SK-N-SH treated with all-trans-retinoic acid at 6 μM for 48 hours (cell line): ENCODE measurements around the gene RPL37.

Experiments used
- ATAC-seq: fragments of 200-7000 bp; cut with Tn5 transposase; 3 replicates; pipeline ENCODE4 v1.9.1; 2020; ENCODE audit warnings: mild to moderate bottlenecking, moderate library complexity
- ARNTL ChIP-seq: fragments of 450-650 bp; formaldehyde crosslinking; IDR thresholded peaks from 2 replicates; pipeline ENCODE4 v1.5.0; 2020; ENCODE audit warnings: low read depth, mild to moderate bottlenecking, moderate library complexity, borderline replicate concordance
- BACH2 ChIP-seq: fragments of 250-450 bp; sonication (Bioruptor Pico); IDR thresholded peaks from 2 replicates; pipeline ENCODE4 v1.9.0; 2021; ENCODE audit warnings: mild to moderate bottlenecking, borderline replicate concordance
- CSDC2 ChIP-seq: fragments of 250-450 bp; sonication (Bioruptor Pico); IDR thresholded peaks from 2 replicates; pipeline ENCODE4 v1.5.0; 2020; ENCODE audit warnings: mild to moderate bottlenecking, moderate library complexity
- ESRRG ChIP-seq: fragments of 250-450 bp; sonication (Bioruptor Pico); IDR thresholded peaks from 2 replicates; pipeline ENCODE4 v1.6.1; 2021; ENCODE audit warnings: mild to moderate bottlenecking
- GLIS3 ChIP-seq: fragments of 250-450 bp; sonication (Bioruptor Pico); IDR thresholded peaks from 2 replicates; pipeline ENCODE4 v1.5.0; 2020; ENCODE audit warnings: mild to moderate bottlenecking, moderate library complexity
- ISL1 ChIP-seq: fragments of 250-450 bp; sonication (Bioruptor Pico); IDR thresholded peaks from 2 replicates; pipeline ENCODE4 v2.1.2; 2022; ENCODE audit warnings: mild to moderate bottlenecking, moderate library complexity
- OSR1 ChIP-seq: fragments of 250-450 bp; sonication (Bioruptor Pico); IDR thresholded peaks from 2 replicates; pipeline ENCODE4 v1.8.0; 2022; ENCODE audit warnings: moderate library complexity, mild to moderate bottlenecking, inconsistent platforms
- PPARA ChIP-seq: fragments of 250-450 bp; sonication (Bioruptor Pico); IDR thresholded peaks from 2 replicates; pipeline ENCODE4 v1.5.0; 2020; ENCODE audit warnings: mild to moderate bottlenecking, borderline replicate concordance
- RARB ChIP-seq: fragments of 250-450 bp; sonication (Bioruptor Pico); IDR thresholded peaks from 2 replicates; pipeline ENCODE4 v1.8.0; 2021; ENCODE audit warnings: mild to moderate bottlenecking, moderate library complexity
- TCF4 ChIP-seq: fragments of 250-450 bp; sonication (Bioruptor Pico); IDR thresholded peaks from 2 replicates; pipeline ENCODE4 v1.8.0; 2021; ENCODE audit warnings: mild to moderate bottlenecking, moderate library complexity, borderline replicate concordance
- TOX ChIP-seq: fragments of 250-450 bp; sonication (Bioruptor Pico); IDR thresholded peaks from 2 replicates; pipeline ENCODE4 v1.8.0; 2021; ENCODE audit warnings: mild to moderate bottlenecking, moderate library complexity, borderline replicate concordance
- ZC3H10 ChIP-seq: fragments of 250-450 bp; sonication (Bioruptor Pico); IDR thresholded peaks from 2 replicates; pipeline ENCODE4 v1.5.1; 2021; ENCODE audit warnings: mild to moderate bottlenecking, moderate library complexity
- ZFP3 ChIP-seq: fragments of 250-450 bp; sonication (Bioruptor Pico); IDR thresholded peaks from 2 replicates; pipeline ENCODE4 v1.5.0; 2020; ENCODE audit warnings: mild to moderate bottlenecking, moderate library complexity
- ZFP30 ChIP-seq: fragments of 450-650 bp; formaldehyde crosslinking; IDR thresholded peaks from 2 replicates; pipeline ENCODE4 v1.5.0; 2022; ENCODE audit warnings: mild to moderate bottlenecking, moderate library complexity
- ZNF565 ChIP-seq: fragments of 450-650 bp; formaldehyde crosslinking; conservative IDR thresholded peaks from 2 replicates; pipeline ENCODE4 v1.5.0; 2020; ENCODE audit warnings: low read depth, mild to moderate bottlenecking, moderate library complexity
- ZNF70 ChIP-seq: fragments of 450-650 bp; formaldehyde crosslinking; IDR thresholded peaks from 2 replicates; pipeline ENCODE4 v1.5.0; 2020; ENCODE audit warnings: mild to moderate bottlenecking, moderate library complexity
- ZNF8 ChIP-seq: fragments of 450-650 bp; formaldehyde crosslinking; IDR thresholded peaks from 2 replicates; pipeline ENCODE4 v1.5.0; 2020; ENCODE audit warnings: mild to moderate bottlenecking, moderate library complexity
- TF ChIP-seq, protein P1 (sequence below): fragments of 250-450 bp; sonication (Bioruptor Pico); IDR thresholded peaks from 2 replicates; pipeline ENCODE4 v1.5.1; 2020; ENCODE audit warnings: low read depth, mild to moderate bottlenecking, moderate library complexity
- TF ChIP-seq, protein P2 (sequence below): fragments of 250-450 bp; sonication (Bioruptor Pico); IDR thresholded peaks from 2 replicates; pipeline ENCODE4 v1.8.0; 2021; ENCODE audit warnings: low read depth, mild to moderate bottlenecking, moderate library complexity, borderline replicate concordance
- TF ChIP-seq, protein P3 (sequence below): fragments of 250-450 bp; sonication (Bioruptor Pico); IDR thresholded peaks from 2 replicates; pipeline ENCODE4 v1.8.0; 2020; ENCODE audit warnings: mild to moderate bottlenecking, moderate library complexity, borderline replicate concordance

The RPL37 gene

DNA sequence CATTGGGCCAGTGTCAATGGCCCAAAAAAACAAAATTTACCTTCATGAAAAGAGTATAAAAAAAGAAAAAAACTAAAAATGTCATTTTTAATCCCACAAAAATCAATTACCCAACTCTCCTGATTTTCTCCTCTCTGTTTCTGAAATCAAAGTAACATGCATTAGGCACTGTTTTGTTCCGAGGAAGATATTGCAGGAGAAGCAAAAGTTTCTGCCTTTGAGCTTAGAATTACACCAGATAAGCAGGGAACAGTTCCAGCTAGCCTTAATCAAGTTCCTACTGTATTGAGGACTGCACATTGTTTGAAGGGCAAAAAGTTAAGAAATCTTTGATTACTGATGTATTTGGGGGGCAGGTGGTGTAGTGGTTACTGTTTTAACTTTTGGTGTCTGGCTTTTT is 35.8 kb downstream of the RPL37 start:
- TF ChIP-seq, protein P1, sequence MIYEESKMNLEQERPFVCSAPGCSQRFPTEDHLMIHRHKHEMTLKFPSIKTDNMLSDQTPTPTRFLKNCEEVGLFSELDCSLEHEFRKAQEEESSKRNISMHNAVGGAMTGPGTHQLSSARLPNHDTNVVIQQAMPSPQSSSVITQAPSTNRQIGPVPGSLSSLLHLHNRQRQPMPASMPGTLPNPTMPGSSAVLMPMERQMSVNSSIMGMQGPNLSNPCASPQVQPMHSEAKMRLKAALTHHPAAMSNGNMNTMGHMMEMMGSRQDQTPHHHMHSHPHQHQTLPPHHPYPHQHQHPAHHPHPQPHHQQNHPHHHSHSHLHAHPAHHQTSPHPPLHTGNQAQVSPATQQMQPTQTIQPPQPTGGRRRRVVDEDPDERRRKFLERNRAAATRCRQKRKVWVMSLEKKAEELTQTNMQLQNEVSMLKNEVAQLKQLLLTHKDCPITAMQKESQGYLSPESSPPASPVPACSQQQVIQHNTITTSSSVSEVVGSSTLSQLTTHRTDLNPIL (CRISPR knock-in tag), result no peak
- no peak for TF ChIP-seq ZNF565 (CRISPR knock-in tag)
- no peak for TF ChIP-seq ZNF70 (CRISPR knock-in tag)
- no peak for TF ChIP-seq ZC3H10
- TF ChIP-seq, protein P2, sequence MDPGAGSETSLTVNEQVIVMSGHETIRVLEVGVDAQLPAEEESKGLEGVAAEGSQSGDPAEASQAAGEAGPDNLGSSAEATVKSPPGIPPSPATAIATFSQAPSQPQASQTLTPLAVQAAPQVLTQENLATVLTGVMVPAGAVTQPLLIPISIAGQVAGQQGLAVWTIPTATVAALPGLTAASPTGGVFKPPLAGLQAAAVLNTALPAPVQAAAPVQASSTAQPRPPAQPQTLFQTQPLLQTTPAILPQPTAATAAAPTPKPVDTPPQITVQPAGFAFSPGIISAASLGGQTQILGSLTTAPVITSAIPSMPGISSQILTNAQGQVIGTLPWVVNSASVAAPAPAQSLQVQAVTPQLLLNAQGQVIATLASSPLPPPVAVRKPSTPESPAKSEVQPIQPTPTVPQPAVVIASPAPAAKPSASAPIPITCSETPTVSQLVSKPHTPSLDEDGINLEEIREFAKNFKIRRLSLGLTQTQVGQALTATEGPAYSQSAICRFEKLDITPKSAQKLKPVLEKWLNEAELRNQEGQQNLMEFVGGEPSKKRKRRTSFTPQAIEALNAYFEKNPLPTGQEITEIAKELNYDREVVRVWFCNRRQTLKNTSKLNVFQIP (CRISPR knock-in tag), result no peak
- TF ChIP-seq CSDC2 (CRISPR knock-in tag), result no peak
- ATAC-seq, result no peak

DNA sequence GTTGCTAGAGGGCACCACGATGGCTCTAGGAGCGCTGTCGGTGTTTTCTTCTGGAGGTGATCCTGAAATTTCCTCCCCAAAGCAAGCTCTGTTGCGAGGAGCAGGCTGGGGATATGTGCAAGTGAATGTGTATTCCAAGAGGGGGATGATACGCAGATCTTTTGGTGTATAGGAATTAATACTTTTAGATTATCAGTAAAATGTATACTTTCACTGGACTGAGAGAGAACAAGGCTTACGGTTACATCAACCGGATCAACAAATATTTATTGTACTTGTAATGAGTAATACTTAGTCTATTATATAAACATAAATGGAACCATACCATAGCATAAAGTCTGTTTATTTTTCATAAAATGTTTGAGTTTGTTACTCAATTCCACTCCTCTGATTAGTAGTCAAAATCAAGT is 36.2 kb downstream of the RPL37 start:
- ATAC-seq, result peak; percentile 77
- TF ChIP-seq ARNTL, result no peak

DNA sequence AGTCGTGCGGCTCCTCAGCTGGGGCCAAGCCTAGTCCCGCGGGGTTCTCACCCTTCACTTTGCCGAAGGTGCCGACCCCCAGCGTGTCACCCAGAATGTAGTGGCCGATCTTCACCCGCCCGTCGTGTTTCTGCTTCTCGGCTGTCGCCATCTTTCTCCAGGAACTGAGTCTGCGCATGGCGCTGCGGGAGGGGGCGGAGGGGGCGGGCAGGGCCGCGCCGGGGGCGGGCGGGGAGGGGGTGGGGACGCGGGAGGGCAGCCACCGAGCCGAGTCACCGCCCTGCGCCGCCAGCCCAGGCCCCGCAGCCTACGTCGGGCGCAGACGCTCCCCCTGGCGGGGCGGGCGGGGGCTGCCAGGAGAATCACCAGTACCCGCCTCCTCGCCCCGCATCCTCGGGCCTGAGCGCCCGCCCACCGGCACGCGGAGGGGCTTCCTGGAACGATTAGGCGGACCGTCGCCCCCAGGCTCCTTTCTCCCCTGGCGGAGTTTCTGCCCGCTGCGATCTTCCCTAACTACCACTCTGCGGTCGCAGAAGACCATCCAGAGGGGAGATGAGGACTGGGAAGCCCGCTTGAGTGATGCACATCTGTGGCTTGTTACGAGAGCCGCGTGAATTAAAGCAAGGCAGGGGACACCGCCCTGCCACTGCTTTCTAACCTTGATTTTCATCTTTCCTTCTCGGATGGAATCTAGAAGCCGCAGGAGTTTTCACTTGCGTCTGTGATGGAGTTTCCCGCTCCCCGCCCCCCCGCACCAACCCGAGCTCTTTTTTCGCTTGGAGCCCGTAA is 36.8 kb downstream of the RPL37 start, which contains the start of gene PRKAA1:
PRKAA1 (minus strand) TSS at position 363 of the 789 bp plus-strand sequence; CDS start at position 178, 185 bp downstream.
- TF ChIP-seq ZNF8 (no peak), ZFP30 (CRISPR knock-in tag) (no peak), BACH2 (CRISPR knock-in tag) (no peak)
- TF ChIP-seq, protein P3, sequence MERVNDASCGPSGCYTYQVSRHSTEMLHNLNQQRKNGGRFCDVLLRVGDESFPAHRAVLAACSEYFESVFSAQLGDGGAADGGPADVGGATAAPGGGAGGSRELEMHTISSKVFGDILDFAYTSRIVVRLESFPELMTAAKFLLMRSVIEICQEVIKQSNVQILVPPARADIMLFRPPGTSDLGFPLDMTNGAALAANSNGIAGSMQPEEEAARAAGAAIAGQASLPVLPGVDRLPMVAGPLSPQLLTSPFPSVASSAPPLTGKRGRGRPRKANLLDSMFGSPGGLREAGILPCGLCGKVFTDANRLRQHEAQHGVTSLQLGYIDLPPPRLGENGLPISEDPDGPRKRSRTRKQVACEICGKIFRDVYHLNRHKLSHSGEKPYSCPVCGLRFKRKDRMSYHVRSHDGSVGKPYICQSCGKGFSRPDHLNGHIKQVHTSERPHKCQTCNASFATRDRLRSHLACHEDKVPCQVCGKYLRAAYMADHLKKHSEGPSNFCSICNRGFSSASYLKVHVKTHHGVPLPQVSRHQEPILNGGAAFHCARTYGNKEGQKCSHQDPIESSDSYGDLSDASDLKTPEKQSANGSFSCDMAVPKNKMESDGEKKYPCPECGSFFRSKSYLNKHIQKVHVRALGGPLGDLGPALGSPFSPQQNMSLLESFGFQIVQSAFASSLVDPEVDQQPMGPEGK (CRISPR knock-in tag), result no peak; the same call in 1 of the 2 replicates
- TF ChIP-seq, all 23 proteins: peak for 0
- ATAC-seq, result peak; percentile 95

DNA sequence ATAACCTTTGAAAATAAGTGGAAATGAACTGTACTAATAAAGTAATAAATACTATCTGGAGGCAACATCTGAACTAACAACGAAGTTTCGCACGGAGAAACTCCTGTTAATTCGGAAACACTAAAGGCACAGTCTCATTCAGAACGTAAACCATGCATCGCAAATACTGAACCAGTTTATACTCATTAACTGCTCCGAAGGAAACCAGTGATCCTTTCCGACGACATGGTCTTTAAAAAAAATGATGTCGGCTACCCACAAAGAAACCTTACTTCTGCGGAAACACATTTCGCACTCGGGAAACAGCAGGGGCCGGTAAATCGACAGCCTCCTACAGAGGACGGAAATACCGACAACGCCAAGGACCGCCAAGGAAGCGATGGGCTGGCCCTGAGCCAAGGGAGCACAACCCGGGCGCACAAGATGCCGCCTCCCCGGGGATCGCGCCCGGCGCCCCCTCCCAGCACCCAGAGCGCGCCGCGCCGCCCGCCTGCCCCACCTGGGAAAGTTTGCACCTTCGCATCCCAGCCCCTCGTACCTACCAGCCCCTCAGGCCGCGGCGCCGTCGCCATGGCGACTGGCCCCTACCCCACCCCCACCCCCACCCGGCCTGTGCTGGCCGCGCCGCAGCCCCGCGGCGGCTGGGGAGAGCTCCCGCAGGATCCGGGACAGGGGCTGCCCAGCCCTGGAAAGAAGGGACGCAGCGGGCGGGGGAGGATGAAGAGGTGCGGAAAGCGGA is 37.6 kb downstream of the RPL37 start:
- ATAC-seq, result peak; percentile 74
- TF ChIP-seq ESRRG (CRISPR knock-in tag) (no peak), CSDC2 (CRISPR knock-in tag) (no peak), TOX (CRISPR knock-in tag) (no peak), GLIS3 (CRISPR knock-in tag) (no peak), ZNF70 (CRISPR knock-in tag) (no peak), OSR1 (no peak), BACH2 (CRISPR knock-in tag) (no peak), ISL1 (CRISPR knock-in tag) (no peak), RARB (CRISPR knock-in tag) (no peak), ZFP30 (CRISPR knock-in tag) (no peak), TCF4 (no peak), PPARA (CRISPR knock-in tag) (no peak), ARNTL (no peak), ZFP3 (no peak)
- TF ChIP-seq, protein P2 (CRISPR knock-in tag), result no peak
- TF ChIP-seq, protein P1 (CRISPR knock-in tag), result no peak
- TF ChIP-seq, protein P3 (CRISPR knock-in tag), result no peak
